ENCODE measurements around the gene PTGER1.
"Not testable (repeated sequence)": the region's sequence is repeated elsewhere in the genome, so short reads cannot be mapped to it uniquely, and the experiment has no call there.

The PTGER1 gene

DNA sequence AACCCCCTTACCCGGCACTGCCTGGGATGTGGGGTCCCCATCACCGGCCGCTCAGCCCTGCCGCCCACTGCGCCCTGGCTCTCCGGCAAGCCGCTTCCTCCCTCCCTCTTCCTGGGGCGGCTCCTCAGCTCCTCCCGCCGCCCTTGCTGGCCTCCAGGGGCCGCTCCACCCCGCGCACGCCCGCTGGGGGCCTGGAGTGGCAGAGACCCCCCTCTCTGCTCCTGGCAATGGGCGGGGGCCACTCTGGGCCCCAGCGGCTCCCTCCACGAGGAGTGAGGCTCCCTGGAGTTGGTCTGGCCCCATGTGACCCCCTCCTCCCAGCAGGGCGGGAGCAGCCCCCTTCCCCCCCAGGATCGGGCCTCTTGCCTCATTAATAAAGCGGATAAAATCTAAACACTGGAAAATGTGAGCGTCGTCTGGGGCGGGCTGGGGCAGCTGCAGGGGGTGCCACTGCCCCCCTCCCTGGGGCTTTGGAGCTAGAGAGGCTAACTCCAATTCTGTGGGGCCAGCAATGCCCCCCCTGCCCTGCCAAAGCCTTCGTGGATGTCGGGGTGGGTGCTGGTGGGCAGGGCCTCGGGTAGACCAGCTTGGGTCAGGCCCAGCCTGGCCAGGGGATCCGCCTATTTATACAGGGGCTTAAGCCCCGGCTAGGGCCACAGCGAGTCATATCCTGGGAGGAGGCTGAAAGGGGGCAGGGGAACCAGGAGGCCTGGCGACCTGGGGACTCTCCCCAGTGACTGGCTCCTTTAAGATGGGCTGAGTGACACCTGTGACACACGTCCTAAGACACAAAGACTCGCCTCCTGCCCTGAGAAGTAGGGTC is at the start of gene PTGER1:
Gene PTGER1, minus strand, starts transcription at position 104 of the 823 bp plus-strand sequence. CDS start 1,034 bp downstream, outside the sequence.
- FAIRE-seq: no peak

DNA sequence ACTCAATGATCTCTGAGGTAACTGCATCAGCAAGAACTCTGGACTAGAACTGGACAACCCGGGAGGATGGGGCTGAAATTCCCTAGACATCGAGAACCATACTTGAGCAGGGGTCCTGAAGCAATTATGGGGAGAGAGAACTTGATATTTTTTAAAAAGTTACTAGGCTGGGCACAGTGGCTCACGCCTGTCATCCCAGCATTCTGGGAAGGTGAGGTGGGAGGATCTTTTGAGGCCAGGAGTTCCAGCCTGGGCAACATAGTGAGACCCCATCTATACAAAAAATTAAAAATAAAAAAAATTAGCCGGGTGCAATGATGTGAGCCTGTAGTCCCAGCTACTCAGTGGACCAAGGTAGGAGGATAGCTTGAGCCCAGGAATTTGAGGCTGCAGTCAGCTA is 45.4 kb upstream of the PTGER1 start:
- FAIRE-seq: no peak

DNA sequence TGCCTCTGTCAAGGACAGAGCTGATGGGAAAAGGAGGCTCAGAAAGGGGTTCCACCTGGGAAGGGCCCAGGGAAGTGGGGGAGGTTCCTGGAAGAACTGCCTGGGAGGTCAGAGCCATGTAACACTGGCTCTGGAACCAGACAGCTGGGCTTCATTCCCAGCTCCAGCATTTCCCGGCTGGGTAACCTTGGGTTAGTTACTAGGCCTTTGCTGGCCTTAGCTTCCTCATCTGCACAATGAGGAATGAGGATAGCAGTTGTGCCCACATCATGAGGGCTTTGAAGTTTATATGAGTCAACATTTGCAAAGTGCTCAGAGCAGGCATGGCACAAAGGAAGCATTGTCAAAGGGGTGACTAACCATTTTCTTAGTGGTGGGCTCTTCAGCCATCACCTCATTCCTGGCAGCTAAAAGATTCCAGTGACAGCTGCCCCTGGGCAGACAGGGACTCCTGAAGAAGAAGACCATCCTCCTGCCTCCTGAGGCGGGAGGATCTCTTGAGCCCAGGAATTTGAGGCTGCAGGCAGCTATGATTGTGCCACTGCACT is 44.8 kb upstream of the PTGER1 start:
- no peak for FAIRE-seq

- no peak for FAIRE-seq
Measured at GRCh38 chr19:14519245-14519859, 44.2 kb upstream of the PTGER1 start.

DNA sequence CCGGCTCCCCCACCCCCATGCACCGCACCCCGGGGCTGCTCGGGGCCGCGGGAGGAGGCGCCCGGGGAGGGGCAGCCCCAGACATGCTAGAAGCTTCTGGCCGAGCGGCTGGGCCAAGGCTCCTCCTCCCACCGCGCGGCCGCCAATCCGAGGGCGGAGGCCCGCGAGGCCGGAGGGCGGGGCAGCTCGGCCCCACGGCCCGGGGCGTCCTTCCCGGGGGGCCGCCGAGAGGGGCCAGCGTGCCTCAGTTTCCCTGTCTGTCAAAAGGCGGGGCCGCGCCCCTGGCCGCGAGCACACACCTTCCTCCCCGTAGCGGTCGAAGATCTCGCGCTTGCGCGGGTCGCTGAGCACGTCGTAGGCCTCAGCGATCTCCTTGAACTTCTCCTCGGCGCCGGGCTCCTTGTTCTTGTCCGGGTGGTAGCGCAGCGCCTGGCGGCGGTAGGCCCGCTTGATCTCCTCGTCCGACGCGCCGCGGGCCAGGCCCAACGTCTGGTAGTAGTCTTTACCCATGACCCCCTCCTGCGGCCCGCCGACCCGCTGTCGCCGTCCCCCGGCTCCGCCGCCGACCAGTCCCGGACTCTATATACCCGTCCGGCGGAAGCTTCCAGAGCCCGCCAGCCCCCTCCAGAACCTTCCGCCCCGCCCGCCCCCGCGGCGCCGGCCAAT is 42.8 kb upstream of the PTGER1 start, which contains the start of gene DNAJB1:
Gene DNAJB1, minus strand, starts transcription at position 558 of the 666 bp plus-strand sequence. Its CDS starts 48 bp downstream, at position 510.
- no peak for FAIRE-seq

GRCh38 chr19:14517446-14517839 is 42.3 kb upstream of the PTGER1 start:
- no peak for FAIRE-seq

DNA sequence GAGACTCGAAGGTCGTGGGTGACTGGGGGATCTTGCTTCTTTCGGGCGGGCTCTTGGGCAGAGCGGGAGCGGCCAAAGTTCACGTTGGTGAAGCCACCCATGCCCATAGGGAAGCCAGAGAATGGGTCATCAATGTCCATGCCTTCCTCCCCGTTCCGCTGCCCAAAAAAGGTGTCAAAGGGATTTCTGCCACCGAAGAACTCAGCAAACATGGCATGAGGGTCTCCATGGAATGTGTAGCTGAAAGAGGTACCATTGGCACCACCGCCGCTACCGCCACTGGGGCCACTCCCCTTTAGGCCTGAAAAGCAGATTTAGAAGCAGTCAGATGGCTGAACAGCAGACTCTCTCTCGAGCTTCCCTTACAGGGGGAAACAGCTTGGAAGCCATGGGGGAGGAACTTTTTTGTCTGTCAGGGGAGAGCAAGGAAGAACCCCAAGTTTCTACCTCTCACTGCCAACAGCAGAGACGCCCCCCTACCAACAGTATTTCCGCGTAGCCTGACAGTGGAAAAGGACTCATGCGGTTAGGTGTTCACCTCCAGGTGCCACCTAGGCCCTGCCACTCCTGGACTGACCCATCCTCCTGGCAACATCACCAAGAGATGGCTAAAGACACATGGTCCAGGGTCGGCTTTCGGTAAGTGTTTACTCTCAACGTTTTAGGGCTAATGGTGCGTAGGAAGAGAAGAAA is 41.7 kb upstream of the PTGER1 start:
- no peak for FAIRE-seq

- FAIRE-seq: no peak
Measured at GRCh38 chr19:14516048-14516534, 40.9 kb upstream of the PTGER1 start.

GRCh38 chr19:14515501-14516047 is 40.4 kb upstream of the PTGER1 start:
- no peak for FAIRE-seq

GRCh38 chr19:14514215-14514863 is 39.2 kb upstream of the PTGER1 start:
- no peak for FAIRE-seq

GRCh38 chr19:14512406-14512961 is 37.3 kb upstream of the PTGER1 start:
- FAIRE-seq: no peak

- FAIRE-seq: no peak
Measured at GRCh38 chr19:14511229-14511593, 36.1 kb upstream of the PTGER1 start.

GRCh38 chr19:14510311-14511228 is 35.4 kb upstream of the PTGER1 start:
- no peak for FAIRE-seq

GRCh38 chr19:14507704-14508542 is 32.8 kb upstream of the PTGER1 start:
- no peak for FAIRE-seq

DNA sequence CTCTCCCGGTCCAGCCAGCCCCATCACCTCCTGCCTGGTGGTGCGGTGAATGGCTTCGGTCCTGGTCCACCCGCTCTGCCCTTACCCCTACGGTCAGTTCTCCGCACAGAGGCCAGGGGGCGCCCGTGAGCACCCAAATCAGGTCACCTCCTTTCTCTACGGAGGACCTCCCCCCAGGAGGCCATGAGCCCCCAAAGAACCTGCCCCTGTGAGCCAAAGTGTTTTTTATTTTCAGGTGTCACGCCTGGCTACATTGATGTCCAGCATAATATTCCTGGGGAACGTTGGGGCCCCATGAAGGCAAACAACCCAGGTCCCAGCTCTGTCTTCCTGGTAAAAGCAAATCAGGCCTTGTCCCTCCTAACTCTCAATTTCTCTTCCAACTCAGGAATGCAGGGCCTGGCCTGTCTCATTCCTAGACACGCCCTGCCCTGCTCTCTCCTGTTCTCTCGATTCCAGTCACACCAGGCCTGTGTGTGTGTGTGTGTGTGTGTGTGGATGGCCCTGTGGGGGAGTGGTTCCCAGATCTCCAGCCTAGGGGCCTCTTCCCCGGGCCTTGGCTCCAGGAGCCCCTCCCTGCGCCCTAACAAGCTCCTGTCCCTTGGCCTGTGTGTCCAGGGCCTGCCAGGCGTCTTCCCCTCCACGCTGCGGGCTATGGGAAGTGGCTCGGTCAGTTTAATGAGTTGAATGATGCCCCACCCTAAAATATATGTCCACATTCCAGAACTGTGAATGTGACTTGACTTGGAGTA is 30.5 kb upstream of the PTGER1 start:
- no peak for FAIRE-seq

DNA sequence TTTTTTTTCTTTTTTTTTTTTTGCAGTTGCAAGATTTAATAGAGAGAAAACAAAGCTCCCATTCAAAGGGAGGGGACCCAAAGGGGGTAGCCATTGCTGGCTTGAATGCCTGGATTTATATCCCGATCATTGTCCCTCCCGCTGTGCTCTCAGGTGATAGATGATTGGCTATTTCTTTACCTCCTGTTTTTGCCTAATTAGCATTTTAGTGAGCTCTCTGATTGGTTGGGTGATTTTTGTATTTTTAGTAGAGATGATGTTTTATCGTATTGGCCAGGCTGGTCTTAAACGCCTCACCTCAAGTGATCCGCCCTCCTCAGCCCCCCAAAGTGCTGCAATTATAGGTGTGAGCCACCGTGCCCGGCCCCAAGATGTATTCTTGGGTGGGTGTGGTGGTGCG is 29.4 kb upstream of the PTGER1 start:
- not testable (repeated sequence) for FAIRE-seq

- FAIRE-seq: no peak
Measured at GRCh38 chr19:14503285-14503684, 28.1 kb upstream of the PTGER1 start.

GRCh38 chr19:14502334-14503092 is 27.4 kb upstream of the PTGER1 start:
- FAIRE-seq: no peak
